Endothelial cell (in vitro differentiated cells): ENCODE data around the gene UBN1. TPM values are rescaled to one million over a fixed set of nuclear protein-coding genes. Genes with fewer than 3 reads are reported as not detected.

Source experiments
- DNase-seq: peaks from one replicate; pipeline ENCODE4 v3.0.0; 2021; ENCODE audit warnings: low spot score
- H3K27ac Mint-ChIP-seq: one replicate; pipeline ENCODE4 v1.8.0; 2021; ENCODE audit warnings: mixed read lengths, inconsistent platforms; ENCODE audit not compliant: unreplicated experiment
- H3K27me3 Mint-ChIP-seq: one replicate; pipeline ENCODE4 v1.8.0; 2021; ENCODE audit warnings: mild to moderate bottlenecking, moderate library complexity, mixed read lengths, inconsistent platforms; ENCODE audit not compliant: unreplicated experiment
- H3K36me3 Mint-ChIP-seq: one replicate; pipeline ENCODE4 v1.8.0; 2021; ENCODE audit warnings: mild to moderate bottlenecking, low read depth, mixed read lengths, inconsistent platforms; ENCODE audit not compliant: unreplicated experiment
- H3K4me1 Mint-ChIP-seq: one replicate; pipeline ENCODE4 v1.8.0; 2021; ENCODE audit warnings: mild to moderate bottlenecking, mixed read lengths, inconsistent platforms; ENCODE audit not compliant: unreplicated experiment
- H3K4me3 Mint-ChIP-seq: one replicate; pipeline ENCODE4 v1.8.0; 2021; ENCODE audit warnings: mild to moderate bottlenecking, mixed read lengths, inconsistent platforms; ENCODE audit not compliant: unreplicated experiment
- H3K9me3 Mint-ChIP-seq: one replicate; pipeline ENCODE4 v1.8.0; 2021; ENCODE audit warnings: mixed read lengths, inconsistent platforms; ENCODE audit not compliant: unreplicated experiment
- total RNA-seq: library from RNA; stranded (reverse); fragmentation: NEBNext Ultra II Directional; extraction: Animal tissue kit (Norgen Biotek cat#: 25700); gene quantifications from one replicate; pipeline ENCODE4 v1.2.1, GENCODE V29; 2021; ENCODE audit not compliant: unreplicated experiment
- TF ChIP-seq, protein P1 (sequence below): fragments of 200-600 bp; sonication (generic); IDR thresholded peaks from one replicate; pipeline ENCODE4 v1.5.0; 2021; ENCODE audit warnings: antibody characterized with exemption; ENCODE audit not compliant: unreplicated experiment

UBN1 gene
- total RNA-seq, 1 donor from 2014 or later, result 36.4 TPM

DNA sequence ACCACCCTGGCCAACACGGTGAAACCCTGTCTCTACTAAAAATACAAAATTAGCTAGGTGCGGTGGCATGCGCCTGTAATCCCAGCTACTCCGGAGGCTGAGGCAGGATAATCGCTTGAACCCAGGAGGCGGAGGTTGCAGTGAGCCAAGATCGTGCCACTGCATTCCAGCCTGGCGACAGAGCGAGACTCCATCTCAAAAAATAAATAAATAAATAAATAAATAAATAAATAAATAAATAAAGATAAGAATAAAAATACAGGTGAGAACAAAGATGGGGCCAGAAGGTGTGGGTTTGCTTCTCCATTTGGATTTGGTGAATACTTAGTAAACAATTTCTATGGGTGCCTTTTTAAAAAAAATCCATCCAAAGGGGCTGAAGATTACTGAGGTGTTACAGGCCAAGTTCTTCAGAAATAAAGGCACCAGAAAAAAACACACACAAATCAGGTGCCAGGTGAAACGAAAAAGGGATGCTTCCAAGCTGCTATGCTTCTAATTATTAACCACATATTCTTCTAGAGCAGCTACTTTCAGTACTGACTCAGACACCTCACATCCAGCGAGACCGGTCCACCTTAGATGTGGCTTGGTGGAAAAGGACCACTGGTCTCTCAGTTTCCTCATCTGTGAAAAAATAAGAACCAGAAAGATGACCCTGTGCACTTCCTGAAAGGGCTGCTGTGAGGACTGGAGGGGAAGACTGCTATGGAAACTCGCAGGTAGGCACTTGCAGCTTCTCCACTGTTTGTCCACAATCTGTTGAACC lies 9.4 kb upstream of the UBN1 start:
- no peak overlapping the region for H3K27ac Mint-ChIP-seq
- no peaks in the 10 kb centered on the region for H3K9me3 Mint-ChIP-seq
- no peaks in the 10 kb centered on the region for H3K4me1 Mint-ChIP-seq
- TF ChIP-seq, protein P1, sequence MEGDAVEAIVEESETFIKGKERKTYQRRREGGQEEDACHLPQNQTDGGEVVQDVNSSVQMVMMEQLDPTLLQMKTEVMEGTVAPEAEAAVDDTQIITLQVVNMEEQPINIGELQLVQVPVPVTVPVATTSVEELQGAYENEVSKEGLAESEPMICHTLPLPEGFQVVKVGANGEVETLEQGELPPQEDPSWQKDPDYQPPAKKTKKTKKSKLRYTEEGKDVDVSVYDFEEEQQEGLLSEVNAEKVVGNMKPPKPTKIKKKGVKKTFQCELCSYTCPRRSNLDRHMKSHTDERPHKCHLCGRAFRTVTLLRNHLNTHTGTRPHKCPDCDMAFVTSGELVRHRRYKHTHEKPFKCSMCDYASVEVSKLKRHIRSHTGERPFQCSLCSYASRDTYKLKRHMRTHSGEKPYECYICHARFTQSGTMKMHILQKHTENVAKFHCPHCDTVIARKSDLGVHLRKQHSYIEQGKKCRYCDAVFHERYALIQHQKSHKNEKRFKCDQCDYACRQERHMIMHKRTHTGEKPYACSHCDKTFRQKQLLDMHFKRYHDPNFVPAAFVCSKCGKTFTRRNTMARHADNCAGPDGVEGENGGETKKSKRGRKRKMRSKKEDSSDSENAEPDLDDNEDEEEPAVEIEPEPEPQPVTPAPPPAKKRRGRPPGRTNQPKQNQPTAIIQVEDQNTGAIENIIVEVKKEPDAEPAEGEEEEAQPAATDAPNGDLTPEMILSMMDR, result no peak
- DNase-seq, result no peak
- no peak overlapping the region for H3K4me3 Mint-ChIP-seq
- no peaks in the 10 kb centered on the region for H3K27me3 Mint-ChIP-seq
- peaks cover 27% of the 10 kb centered on the region for H3K36me3 Mint-ChIP-seq

DNA sequence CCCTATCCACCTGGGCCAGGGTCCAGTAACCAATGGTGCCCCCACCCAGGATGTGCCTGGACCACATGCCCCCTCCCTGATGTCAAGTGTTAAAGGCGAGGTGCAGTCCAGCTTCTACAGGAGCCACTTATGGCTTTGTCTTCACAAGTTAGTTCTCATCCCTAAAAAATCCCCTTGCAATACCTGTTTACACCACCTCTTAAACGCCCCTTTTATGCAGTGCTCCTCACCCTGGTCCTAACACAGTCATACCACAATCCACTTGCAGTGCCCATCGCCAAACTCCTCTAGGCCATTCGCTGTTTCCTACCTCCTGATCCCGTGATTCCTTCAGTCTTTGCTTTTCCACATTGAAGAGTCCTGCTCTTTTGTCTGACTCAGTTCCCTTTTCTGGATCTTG lies 7.3 kb upstream of the UBN1 start:
- Mint-ChIP-seq H3K27me3 (no peaks in the 10 kb centered on the region), H3K27ac (no peak overlapping the region), H3K4me1 (no peaks in the 10 kb centered on the region), H3K4me3 (no peak overlapping the region), H3K9me3 (no peaks in the 10 kb centered on the region), H3K36me3 (peaks cover 30% of the 10 kb centered on the region)
- DNase-seq, result no peak
- TF ChIP-seq, protein P1, result no peak

DNA sequence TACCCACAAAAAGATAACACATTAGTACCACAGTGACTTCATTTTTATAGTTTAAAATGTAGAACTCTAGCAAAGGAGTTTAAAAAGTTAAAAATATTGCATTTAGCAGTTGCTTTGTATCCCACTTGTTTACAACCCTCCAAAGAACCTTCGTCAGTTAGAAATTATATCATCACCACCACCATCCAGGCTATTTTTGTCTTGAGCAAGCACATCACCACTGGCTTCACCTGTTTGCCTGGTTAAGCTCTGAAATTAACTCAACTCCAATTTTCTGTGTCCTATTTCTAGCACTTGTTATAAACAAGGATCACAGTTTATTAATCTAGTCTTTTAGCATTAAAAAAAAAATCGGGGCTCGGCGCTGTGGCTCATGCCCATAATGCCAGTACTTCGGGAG lies 6.3 kb upstream of the UBN1 start:
- Mint-ChIP-seq H3K27me3 (peaks cover under 1% of the 10 kb centered on the region), H3K36me3 (peaks cover 30% of the 10 kb centered on the region), H3K9me3 (no peaks in the 10 kb centered on the region), H3K4me3 (no peak overlapping the region), H3K4me1 (peaks cover 7% of the 10 kb centered on the region), H3K27ac (no peak overlapping the region)
- TF ChIP-seq, protein P1, result no peak
- no peak for DNase-seq

DNA sequence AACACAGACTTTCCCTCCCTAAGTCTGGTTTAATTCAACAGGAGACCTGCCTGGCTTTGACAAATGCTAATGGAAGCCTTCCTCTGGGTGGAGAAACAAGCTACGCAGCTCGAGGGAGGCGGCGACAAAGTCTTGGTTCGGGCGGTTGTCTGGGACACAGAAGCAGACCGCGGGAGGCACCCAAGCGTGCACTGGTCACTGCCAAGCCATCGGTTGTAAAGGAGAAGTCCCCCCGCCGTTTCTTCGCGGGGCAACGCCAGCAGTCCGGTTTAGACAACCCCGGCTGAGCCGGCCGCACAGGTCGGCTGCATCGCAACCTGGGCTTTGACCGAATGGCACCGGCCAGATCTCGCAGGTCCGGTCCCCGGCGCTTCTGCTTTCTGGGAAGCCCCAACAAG lies 779 bp upstream of the UBN1 start:
- DNase-seq, result peak; percentile 44
- no peaks in the 10 kb centered on the region for H3K9me3 Mint-ChIP-seq
- peak overlapping the region; percentile 85 for H3K27ac Mint-ChIP-seq

More for the DNA sequence above, 779 bp upstream of the UBN1 start:
- Mint-ChIP-seq H3K27me3 (peaks cover 6% of the 10 kb centered on the region), H3K4me3 (peak overlapping the region; percentile 90), H3K4me1 (peaks cover 31% of the 10 kb centered on the region), H3K36me3 (peaks cover 6% of the 10 kb centered on the region)
- TF ChIP-seq, protein P1, result no peak
